H9 (cell line): Measurements from ENCODE around the gene TENM4. TPM values are rescaled to one million over a fixed set of nuclear protein-coding genes. Genes with fewer than 3 reads are reported as not detected.

Experiments
- DNase-seq: peaks from one replicate; pipeline ENCODE4 v3.0.0-alpha.2; 2017
- H2AFZ ChIP-seq: one replicate; pipeline ENCODE4 v1.6.1; 2013; ENCODE audit warnings: mild to moderate bottlenecking, low read length, control low read depth, moderate library complexity
- H2AK5ac ChIP-seq: 2 replicates; pipeline ENCODE4 v1.6.1; 2013; ENCODE audit warnings: low read length, control low read depth, mixed read lengths; ENCODE audit not compliant: insufficient read length
- H2BK120ac ChIP-seq: one replicate; pipeline ENCODE4 v1.6.1; 2013; ENCODE audit warnings: low read depth, mild to moderate bottlenecking, low read length, control low read depth, inconsistent platforms; ENCODE audit not compliant: poor library complexity, severe bottlenecking
- H2BK12ac ChIP-seq: 2 replicates; pipeline ENCODE4 v1.6.1; 2013; ENCODE audit warnings: low read length, control low read depth, mixed read lengths, low read depth; ENCODE audit not compliant: insufficient read length
- H2BK15ac ChIP-seq: 2 replicates; pipeline ENCODE4 v1.6.1; 2013; ENCODE audit warnings: low read depth, low read length, control low read depth
- H2BK20ac ChIP-seq: one replicate; pipeline ENCODE4 v1.6.1; 2013; ENCODE audit warnings: low read depth, mild to moderate bottlenecking, low read length, control low read depth, inconsistent platforms; ENCODE audit not compliant: poor library complexity, severe bottlenecking
- H2BK5ac ChIP-seq: 2 replicates; pipeline ENCODE4 v1.6.1; 2013; ENCODE audit warnings: low read length, control low read depth, mixed read lengths; ENCODE audit not compliant: insufficient read length
- H3K14ac ChIP-seq: 2 replicates; pipeline ENCODE4 v1.6.1; 2013; ENCODE audit warnings: low read length, control low read depth; ENCODE audit not compliant: insufficient read depth
- H3K18ac ChIP-seq: 2 replicates; pipeline ENCODE4 v1.6.1; 2013; ENCODE audit warnings: low read depth, mild to moderate bottlenecking, mixed read lengths, low read length, control low read depth; ENCODE audit not compliant: insufficient read length
- H3K23ac ChIP-seq: 2 replicates; pipeline ENCODE4 v1.6.1; 2013; ENCODE audit warnings: low read length, control low read depth, mixed read lengths, low read depth; ENCODE audit not compliant: insufficient read length
- H3K23me2 ChIP-seq: 2 replicates; pipeline ENCODE4 v1.6.1; 2013; ENCODE audit warnings: low read depth, mild to moderate bottlenecking, mixed read lengths, low read length, control low read depth; ENCODE audit not compliant: insufficient read length, poor library complexity, severe bottlenecking
- H3K27ac ChIP-seq: 2 replicates; pipeline ENCODE4 v1.5.1; 2013; ENCODE audit warnings: low read length, control low read depth, mixed read lengths, low read depth; ENCODE audit not compliant: insufficient read length
- H3K27me3 ChIP-seq: 2 replicates; pipeline ENCODE4 v1.6.1; 2013; ENCODE audit warnings: low read length, control low read depth, inconsistent platforms; ENCODE audit not compliant: insufficient read depth
- H3K4ac ChIP-seq: 2 replicates; pipeline ENCODE4 v1.6.1; 2013; ENCODE audit warnings: low read depth, mild to moderate bottlenecking, control low read depth, inconsistent platforms, low read length, moderate library complexity
- H3K4me1 ChIP-seq: 2 replicates; pipeline ENCODE4 v1.6.1; 2013; ENCODE audit warnings: low read length, control low read depth, inconsistent platforms; ENCODE audit not compliant: insufficient read depth
- H3K4me2 ChIP-seq: 2 replicates; pipeline ENCODE4 v1.6.1; 2013; ENCODE audit warnings: low read length, control low read depth, mixed read lengths; ENCODE audit not compliant: insufficient read length, insufficient read depth
- H3K56ac ChIP-seq: 2 replicates; pipeline ENCODE4 v1.6.1; 2013; ENCODE audit warnings: low read depth, mild to moderate bottlenecking, mixed read lengths, low read length, control low read depth; ENCODE audit not compliant: insufficient read length
- H3K79me1 ChIP-seq: 2 replicates; pipeline ENCODE4 v1.6.1; 2013; ENCODE audit warnings: low read depth, mild to moderate bottlenecking, moderate library complexity, low read length, control low read depth, inconsistent platforms; ENCODE audit not compliant: insufficient read depth, poor library complexity, severe bottlenecking
- H3K79me2 ChIP-seq: 2 replicates; pipeline ENCODE4 v1.6.1; 2013; ENCODE audit warnings: low read length, control low read depth, inconsistent platforms; ENCODE audit not compliant: insufficient read depth
- H3K9ac ChIP-seq: 2 replicates; pipeline ENCODE4 v1.6.1; 2013; ENCODE audit warnings: low read length, control low read depth, mixed read lengths; ENCODE audit not compliant: insufficient read length; ENCODE audit errors: extremely low read depth
- H3K9me3 ChIP-seq: one replicate; pipeline ENCODE4 v1.6.1; 2013; ENCODE audit warnings: low read depth, low read length, inconsistent platforms; ENCODE audit not compliant: control insufficient read depth
- H3T11ph ChIP-seq: one replicate; pipeline ENCODE4 v1.6.1; 2013; ENCODE audit warnings: mild to moderate bottlenecking, low read length, control low read depth, inconsistent platforms
- H4K20me1 ChIP-seq: one replicate; pipeline ENCODE4 v1.6.1; 2013; ENCODE audit not compliant: control insufficient read depth, insufficient read length, insufficient read depth
- H4K5ac ChIP-seq: 2 replicates; pipeline ENCODE4 v1.6.1; 2013; ENCODE audit warnings: low read depth, mild to moderate bottlenecking, mixed read lengths, low read length, control low read depth; ENCODE audit not compliant: insufficient read length
- H4K8ac ChIP-seq: replicated peaks from 2 replicates; pipeline ENCODE4 v1.6.1; 2013; ENCODE audit warnings: low read length, control low read depth, mixed read lengths, low read depth; ENCODE audit not compliant: insufficient read length
- H4K91ac ChIP-seq: 2 replicates; pipeline ENCODE4 v1.6.1; 2013; ENCODE audit warnings: low read depth, mild to moderate bottlenecking, moderate library complexity, mixed read lengths, low read length, control low read depth; ENCODE audit not compliant: insufficient read length
- H3K27ac Mint-ChIP-seq, 3 experiments: 2 replicates in 2 of 3; 3 replicates in 1 of 3; pipeline ENCODE4 v1.8.0; 2020 to 2021; ENCODE audit warnings: mixed read lengths in 3 of 3, mild to moderate bottlenecking in 1 of 3, moderate library complexity in 1 of 3
- H3K27me3 Mint-ChIP-seq: 2 replicates; pipeline ENCODE4 v1.8.0; 2021; ENCODE audit warnings: low read depth, mild to moderate bottlenecking, moderate library complexity, mixed read lengths
- H3K36me3 Mint-ChIP-seq, 3 experiments: 2 replicates in 2 of 3; 3 replicates in 1 of 3; pipeline ENCODE4 v1.8.0; 2020 to 2021; ENCODE audit warnings: low read depth in 3 of 3, mixed read lengths in 3 of 3; ENCODE audit not compliant: insufficient read depth in 1 of 3
- H3K4me1 Mint-ChIP-seq, 2 experiments: 2 replicates each; pipeline ENCODE4 v1.8.0; 2020; ENCODE audit warnings: mixed read lengths in 2 of 2
- H3K4me3 Mint-ChIP-seq, 2 experiments: 2 replicates in 1 of 2; 3 replicates in 1 of 2; pipeline ENCODE4 v1.8.0; 2020 to 2021; ENCODE audit warnings: mild to moderate bottlenecking in 2 of 2, mixed read lengths in 2 of 2, moderate library complexity in 1 of 2
- H3K9me3 Mint-ChIP-seq, 2 experiments: 2 replicates in 1 of 2; 3 replicates in 1 of 2; pipeline ENCODE4 v1.8.0; 2020; ENCODE audit warnings: mild to moderate bottlenecking in 2 of 2, mixed read lengths in 2 of 2, moderate library complexity in 1 of 2
- WGBS: extraction: QIAGEN DNeasy Blood & Tissue Kit; methylation state at CpG from one replicate; pipeline ENCODE4 v1.1.7; 2013; ENCODE audit warnings: missing lambda C conversion rate, low lambda C conversion rate, mixed read lengths; ENCODE audit not compliant: insufficient read length; ENCODE audit errors: extremely low coverage; 5-methylcytosine and 5-hydroxymethylcytosine counted together
- total RNA-seq: library from RNA; stranded (reverse); gene quantifications from 2 replicates; pipeline ENCODE4 v1.2.1, GENCODE V29; 2021
- TF ChIP-seq, protein P1 (sequence below): fragments of 200-600 bp; sonication (generic); conservative IDR thresholded peaks from 3 replicates; pipeline ENCODE4 v1.8.0; 2021; ENCODE audit warnings: antibody characterized with exemption, mild to moderate bottlenecking

TENM4 gene
- total RNA-seq, 1 experiment from 2014 or later = 4.6 TPM

DNA sequence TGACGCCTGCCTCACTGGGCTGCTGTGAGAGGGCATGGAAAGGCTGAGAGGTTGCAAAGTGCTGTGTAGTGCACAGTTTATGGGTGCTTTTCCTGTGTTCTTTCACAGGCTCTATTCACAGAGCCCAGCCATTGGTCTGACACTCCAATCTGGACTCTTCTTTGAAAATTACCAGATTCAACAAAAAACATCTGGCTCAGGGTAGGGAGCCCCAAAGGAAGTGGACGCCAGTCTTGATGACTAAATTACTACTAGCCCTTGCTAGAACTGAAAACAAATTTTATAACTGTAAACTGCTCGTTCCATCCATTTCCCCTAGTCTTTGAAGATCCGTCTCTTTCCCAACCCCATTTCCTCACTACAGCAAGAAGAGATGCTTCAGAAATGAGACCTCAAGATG lies 178.6 kb downstream of the TENM4 start:
- Histone ChIP-seq H2BK12ac (no peak overlapping the region), H2AK5ac (no peak overlapping the region), H4K5ac (no peak overlapping the region), H3K4me1 (peaks cover 3% of the 10 kb centered on the region), H3K14ac (no peak overlapping the region), H3K9ac (no peak overlapping the region), H4K91ac (no peak overlapping the region), H2BK20ac (no peak overlapping the region), H3K27me3 (no peaks in the 10 kb centered on the region), H2BK120ac (no peak overlapping the region), H3K23me2 (no peaks in the 10 kb centered on the region), H3K79me2 (no peaks in the 10 kb centered on the region), H3K56ac (no peak overlapping the region), H4K20me1 (no peaks in the 10 kb centered on the region), H3K4ac (no peak overlapping the region), H2AFZ (no peak overlapping the region), H3K18ac (no peak overlapping the region), H3K23ac (no peak overlapping the region), H3K9me3 (no peaks in the 10 kb centered on the region), H3K4me2 (no peak overlapping the region), H3T11ph (no peak overlapping the region), H2BK5ac (no peak overlapping the region), H4K8ac (no peak overlapping the region), H3K27ac (no peak overlapping the region), H3K79me1 (no peaks in the 10 kb centered on the region), H2BK15ac (no peak overlapping the region)
- no peak overlapping the region for H3K4me3 Mint-ChIP-seq
- H3K27ac Mint-ChIP-seq = no peak overlapping the region
- WGBS = no CpG with 5 or more reads among the region's 4 CpGs
- no peaks in the 10 kb centered on the region; a peak in 1 of 5 replicates for H3K9me3 Mint-ChIP-seq
- no peaks in the 10 kb centered on the region for H3K27me3 Mint-ChIP-seq
- H3K36me3 Mint-ChIP-seq = no peaks in the 10 kb centered on the region
- TF ChIP-seq, protein P1, sequence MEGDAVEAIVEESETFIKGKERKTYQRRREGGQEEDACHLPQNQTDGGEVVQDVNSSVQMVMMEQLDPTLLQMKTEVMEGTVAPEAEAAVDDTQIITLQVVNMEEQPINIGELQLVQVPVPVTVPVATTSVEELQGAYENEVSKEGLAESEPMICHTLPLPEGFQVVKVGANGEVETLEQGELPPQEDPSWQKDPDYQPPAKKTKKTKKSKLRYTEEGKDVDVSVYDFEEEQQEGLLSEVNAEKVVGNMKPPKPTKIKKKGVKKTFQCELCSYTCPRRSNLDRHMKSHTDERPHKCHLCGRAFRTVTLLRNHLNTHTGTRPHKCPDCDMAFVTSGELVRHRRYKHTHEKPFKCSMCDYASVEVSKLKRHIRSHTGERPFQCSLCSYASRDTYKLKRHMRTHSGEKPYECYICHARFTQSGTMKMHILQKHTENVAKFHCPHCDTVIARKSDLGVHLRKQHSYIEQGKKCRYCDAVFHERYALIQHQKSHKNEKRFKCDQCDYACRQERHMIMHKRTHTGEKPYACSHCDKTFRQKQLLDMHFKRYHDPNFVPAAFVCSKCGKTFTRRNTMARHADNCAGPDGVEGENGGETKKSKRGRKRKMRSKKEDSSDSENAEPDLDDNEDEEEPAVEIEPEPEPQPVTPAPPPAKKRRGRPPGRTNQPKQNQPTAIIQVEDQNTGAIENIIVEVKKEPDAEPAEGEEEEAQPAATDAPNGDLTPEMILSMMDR = no peak
- DNase-seq = no peak
- H3K4me1 Mint-ChIP-seq = peaks cover 20 to 33% of the 10 kb centered on the region in 2 experiments
